GM18867 (cell line): ENCODE measurements around the gene PNLIPRP3.

Experiments used
- ATAC-seq: cut with Tn5 transposase; IDR thresholded peaks from one replicate; pipeline ENCODE4 v1.9.1; 2021; ENCODE audit warnings: mild to moderate bottlenecking, moderate library complexity; ENCODE audit not compliant: unreplicated experiment

PNLIPRP3 gene

GRCh38 chr10:116490028-116490662, 62.5 kb downstream of the PNLIPRP3 start:
- no peak for ATAC-seq

GRCh38 chr10:116504786-116505185, 77.1 kb downstream of the PNLIPRP3 start:
- ATAC-seq: no peak

GRCh38 chr10:116510565-116510964, 82.9 kb downstream of the PNLIPRP3 start:
- ATAC-seq: no peak

GRCh38 chr10:116511365-116511764, 83.7 kb downstream of the PNLIPRP3 start:
- ATAC-seq: no peak

GRCh38 chr10:116521424-116522290, 94.0 kb downstream of the PNLIPRP3 start:
- no peak for ATAC-seq

- no peak for ATAC-seq
Measured at GRCh38 chr10:116522803-116523381, 95.2 kb downstream of the PNLIPRP3 start.

- no peak for ATAC-seq
Measured at GRCh38 chr10:116524736-116525135, 97.1 kb downstream of the PNLIPRP3 start.

- no peak for ATAC-seq
Measured at GRCh38 chr10:116526219-116526618, 98.6 kb downstream of the PNLIPRP3 start.
